HG03354 (cell line): Measurements from ENCODE around the gene RASGEF1C.

Source experiments
- ATAC-seq: cut with Tn5 transposase; IDR thresholded peaks from one replicate; pipeline ENCODE4 v1.9.1; 2021; ENCODE audit warnings: mild to moderate bottlenecking; ENCODE audit not compliant: unreplicated experiment, poor library complexity, severe bottlenecking

RASGEF1C gene

DNA sequence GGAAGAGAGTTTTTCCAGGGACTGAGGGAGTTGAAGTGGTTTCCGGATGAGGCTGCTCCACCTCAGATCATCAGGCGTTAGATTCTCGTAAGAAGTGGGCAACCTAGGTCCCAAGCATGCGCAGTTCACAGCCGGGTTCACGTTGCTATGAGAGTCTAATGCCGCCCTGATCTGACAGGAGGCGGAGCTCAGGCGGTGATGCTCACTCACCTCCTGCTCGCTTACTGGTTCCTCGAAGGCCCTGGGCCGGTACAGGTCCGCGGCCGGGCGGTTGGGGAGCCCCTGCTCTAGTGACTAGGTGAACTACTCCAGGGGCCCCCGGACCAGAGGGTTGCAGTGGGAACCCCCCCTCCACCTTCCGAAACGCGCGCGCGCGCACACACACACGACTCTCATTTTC, 136.5 kb downstream of the RASGEF1C start:
- ATAC-seq = no peak

DNA sequence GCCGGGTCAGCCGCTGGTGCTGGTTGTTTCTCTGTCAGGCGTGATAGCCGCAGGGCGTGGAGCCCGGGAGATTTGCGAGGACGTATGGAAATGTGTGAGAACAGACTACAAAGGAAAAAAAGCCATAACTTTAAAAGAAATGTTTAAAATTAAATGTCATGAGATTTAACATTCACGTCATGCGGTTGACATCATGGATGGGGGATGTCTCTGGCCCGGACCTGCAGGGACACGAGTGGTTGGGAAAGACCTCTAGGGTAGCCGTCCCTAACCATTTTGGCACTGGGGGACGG, 136.8 kb downstream of the RASGEF1C start:
- ATAC-seq = no peak

DNA sequence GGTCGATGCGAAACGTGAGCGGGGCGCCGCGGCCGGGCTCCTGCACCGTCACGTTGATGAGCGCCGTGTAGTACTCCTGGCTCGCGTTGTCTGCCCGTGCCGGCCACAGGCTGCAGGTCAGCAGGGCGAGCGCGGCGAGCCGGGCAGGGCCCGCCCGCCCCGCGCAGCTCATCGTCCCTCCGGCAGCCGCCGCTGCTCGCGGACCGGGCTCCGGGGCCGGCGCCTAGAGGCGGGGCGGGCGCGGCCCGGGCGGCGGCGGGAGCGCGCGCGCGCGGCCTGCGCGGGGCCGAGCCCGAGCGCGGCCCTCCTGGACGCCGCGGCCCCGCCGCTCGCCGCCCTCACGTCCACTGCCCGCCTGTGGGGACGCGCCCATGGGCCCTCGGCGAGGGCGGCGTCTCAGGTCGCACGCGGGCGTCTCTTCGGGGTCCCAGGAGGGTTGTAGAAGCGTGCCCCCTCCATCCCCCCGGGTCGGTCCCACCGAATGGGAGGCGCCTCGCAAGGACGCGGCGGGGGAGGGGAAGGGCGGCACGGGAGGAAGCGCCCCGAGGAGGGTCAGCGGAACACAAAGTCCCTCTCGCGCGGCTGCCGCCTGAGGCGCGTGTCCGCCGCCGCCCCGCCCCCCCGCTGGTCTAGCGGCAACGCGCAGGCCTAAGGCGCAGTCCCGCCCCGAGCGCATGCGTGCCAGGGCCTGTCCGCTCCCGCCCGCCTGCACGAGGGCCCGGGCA, 137.3 kb downstream of the RASGEF1C start, which contains the start of gene RNF130:
TSS of gene RNF130 (minus strand) at position 229 of the 725 bp plus-strand sequence. CDS start at position 172, 57 bp downstream.
- ATAC-seq = peak; percentile 50

DNA sequence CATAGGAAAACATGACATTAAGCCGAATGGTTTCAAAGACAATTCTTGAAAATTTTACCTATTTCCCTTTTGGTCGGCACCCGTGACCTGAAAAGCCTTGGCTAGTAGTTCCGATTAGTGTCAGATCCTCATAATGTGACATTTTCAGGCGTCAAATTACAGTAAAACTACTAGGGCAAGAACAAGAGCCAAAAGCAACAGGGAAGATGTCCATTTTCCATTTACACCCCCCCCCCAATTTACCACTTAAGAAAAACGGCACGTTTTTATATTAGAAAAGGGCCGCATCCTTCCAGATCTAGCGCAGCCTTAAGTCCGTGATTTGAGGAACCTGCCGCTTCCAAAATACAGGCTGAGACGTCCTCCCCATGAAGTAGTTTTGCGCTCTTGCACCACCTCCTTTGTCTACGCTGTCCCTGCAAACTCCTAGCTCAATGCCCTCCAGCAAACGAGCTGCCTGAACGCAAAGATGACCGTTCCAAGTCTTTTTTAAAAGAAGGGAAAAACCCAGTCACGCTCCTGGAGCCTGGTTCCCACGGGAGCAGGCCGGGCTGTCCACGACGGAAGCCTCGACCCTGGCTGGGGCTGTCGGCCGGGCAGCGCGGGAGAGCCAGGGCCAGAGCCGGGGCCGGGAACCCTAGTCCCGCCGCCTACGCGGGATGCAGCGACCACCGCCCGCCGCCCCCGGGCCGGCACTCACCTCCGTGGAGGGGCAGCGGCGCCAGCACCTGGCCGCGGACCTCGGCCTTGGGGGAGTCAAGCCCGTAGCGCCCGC, 138.1 kb downstream of the RASGEF1C start:
- ATAC-seq = no peak

DNA sequence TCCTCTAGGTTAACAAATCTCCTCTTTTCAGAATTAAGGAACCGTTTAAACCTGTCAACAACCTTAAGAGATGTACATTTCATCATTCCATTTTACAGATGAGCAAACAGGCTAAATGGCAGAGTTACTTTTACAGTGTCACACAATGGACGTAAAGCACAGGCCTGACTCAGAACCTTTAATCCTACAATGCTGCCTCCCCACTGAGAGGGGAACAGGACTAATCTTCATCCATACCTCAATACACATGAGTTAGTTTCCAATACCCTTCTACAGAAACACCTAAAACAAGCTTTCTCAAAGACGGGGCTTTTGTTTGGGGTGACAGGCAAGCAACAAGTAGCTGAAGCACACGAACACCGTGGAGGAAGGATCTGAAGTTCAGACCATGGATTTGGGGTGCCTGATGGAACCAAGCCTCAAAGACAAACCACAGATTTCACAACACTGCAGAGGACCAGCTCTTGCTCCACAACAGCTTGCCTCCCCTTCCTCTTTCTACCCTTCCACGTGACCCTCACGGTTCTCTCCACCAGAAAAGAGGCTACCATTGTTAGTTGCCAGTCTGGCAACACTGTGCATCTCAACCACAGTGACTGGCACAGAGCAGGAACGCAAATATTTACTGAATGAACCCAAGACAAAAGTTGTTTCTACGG, 139.3 kb downstream of the RASGEF1C start:
- no peak for ATAC-seq

DNA sequence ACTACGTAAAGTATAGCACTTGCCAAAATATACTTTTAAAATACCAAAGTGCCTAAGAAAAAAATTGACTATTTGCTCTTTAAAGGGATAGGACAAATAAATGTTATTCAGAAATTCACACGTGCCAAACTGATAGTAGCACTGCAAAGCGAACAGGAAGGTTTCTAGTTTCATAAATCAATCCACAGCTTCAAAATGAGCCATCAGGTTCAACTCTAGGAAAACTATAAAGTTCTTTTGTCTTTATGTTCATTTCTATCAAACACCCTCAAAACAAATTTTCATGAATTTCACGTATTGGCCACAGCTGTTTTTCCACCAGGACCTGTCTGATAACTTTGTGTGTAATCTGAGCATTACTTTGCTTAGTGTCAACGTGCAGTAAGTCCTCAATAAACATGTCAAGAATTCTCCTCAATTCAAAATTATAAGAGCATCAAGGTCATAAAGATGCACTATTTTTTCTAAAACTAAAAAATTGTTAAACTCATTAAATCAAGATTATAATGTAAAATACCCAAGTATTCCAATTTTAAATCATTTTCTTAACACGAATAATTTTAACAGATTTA, 140.4 kb downstream of the RASGEF1C start:
- no peak for ATAC-seq

DNA sequence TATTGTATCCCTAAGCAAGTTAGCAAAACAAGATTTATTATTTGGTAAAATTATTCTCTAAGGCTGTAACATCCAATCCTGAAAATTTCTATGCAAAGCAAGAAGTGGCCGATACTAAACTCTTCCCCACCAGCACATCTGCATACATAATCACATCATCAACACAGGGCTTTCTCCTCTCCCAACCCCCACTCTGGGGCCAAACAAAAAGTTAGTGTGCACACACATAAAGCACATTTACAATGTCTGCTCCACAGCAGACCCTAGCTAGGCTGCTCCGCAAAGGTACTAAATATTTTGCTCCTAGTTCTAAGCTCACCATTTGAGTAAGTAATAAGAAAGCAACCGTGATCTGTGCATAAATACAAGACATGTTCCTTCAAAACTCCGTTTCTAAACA, 141.0 kb downstream of the RASGEF1C start:
- ATAC-seq = no peak

DNA sequence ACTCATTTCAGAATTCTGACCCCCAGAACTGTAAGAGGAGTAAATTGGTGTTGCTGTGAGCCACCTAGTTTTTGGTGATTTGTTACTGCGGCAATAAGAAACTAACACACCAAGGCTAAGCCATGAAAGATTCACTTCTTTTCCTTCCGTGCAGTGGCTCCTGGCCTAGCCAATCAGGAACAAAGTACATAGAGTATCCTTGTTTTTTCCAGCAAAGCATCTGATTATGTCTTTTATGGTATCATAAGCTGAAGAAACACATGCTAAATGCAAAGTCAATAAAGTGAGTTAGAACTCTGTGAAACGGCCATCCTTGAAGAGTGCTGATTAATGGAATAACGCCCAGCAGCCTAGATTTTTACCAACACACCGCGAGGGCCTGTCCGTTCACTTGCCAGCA, 148.8 kb downstream of the RASGEF1C start:
- no peak for ATAC-seq

DNA sequence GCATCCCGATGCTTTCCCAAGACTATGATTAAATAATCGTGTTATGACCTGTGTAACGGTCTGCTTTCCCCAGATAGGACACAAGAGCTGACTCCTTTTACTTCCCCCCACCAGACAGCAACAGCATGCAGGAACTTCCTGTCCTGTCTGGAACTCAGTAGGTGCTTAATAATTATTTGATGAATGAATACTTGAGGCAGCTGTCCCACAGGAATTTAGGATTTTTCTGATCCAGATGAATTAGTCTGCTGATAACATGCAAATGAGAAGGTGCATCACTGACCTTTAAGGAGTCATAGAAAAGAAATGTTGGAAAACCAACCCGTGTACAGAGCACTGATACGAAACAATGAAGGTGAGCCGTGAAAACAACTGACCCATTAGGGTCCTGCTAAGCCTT, 149.7 kb downstream of the RASGEF1C start:
- no peak for ATAC-seq

DNA sequence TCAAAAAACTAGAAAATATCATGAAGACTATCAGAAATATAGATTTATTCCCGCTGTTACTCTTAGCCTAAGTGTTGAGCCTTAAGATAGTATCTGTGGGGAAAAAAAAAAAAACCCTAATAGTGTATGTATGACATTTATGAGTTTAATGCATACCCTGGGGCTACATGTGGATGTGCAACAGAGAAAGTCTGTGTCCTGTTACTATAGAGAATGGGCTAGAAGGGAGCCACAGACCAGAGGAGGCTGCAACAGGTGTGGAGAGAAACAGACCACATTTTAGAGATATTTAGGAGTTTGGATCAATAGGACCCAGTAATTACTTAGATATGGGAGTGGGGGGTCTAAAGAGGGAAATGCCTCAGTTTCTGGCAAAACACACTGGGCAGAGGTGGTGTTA, 152.9 kb downstream of the RASGEF1C start:
- no peak for ATAC-seq

DNA sequence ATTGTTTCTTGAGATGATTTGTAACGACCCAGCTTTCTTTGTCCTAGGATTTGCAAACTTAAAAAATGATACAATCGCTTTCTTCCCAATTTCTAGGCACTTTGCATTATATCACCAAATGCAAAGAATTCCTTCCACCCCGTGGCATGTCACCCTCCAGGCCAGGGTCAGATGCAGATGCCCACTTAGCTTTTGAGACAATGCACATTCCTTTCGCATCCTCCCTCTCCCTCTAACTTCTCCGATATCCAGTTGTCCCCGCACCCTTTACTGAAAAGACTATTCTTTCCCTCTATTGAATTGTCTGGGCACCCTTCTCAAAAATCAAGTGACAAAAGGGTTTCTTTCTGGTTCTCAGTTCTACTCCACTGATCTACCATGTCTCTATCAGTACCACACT, 154.8 kb downstream of the RASGEF1C start:
- ATAC-seq = no peak

DNA sequence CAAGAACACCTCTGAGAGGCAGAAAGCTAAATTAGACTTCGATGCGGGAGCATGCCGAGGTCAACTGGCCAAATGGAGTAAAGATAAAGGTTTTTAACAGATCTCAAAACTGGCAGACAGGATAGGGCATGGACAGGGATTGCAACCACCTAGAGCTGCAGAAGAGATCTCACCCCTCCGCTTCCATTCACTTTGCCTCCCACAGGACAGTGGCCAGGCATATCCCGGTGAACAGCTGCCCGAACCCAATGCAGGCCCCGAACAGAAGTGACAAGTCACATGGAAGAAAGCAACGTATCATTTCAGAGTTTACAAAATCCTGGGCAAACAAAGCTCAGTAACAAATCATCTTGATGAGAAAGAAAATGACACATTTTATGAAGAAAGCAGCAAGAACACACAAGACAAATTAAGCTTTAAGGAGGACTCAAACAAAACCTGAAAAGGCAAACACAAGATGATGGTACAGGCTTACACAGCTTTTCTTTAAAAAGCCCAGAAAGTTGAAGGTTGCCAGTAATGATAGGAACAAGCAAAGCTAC, 155.9 kb downstream of the RASGEF1C start:
- ATAC-seq = no peak

DNA sequence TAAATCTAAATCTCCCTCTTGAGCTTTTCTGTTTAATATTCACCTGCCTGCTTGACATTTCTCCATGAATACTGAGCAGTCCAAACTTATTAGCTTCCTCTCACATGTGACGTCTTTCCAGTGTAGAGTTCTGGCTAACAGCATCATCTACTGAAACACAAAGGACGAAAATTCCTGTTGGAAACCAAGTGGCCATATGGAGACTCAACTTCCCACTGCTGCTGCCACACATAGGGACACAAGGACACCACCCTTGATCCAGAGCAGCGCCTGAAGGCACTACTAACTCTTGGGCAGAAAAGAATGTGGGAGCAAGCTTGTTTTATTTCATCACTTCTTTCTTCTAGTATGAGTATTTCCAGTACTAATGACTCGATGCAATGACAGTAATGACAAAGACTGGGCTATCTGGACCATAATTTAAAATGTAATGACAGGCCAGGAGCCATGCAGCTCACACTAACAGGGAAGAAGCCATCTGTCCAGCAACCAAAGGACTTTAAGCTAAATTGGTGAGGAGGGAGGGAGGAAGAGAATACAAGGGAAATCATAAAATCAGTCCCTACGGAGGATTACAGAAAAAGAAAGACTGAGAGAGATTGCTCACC, 156.7 kb downstream of the RASGEF1C start:
- ATAC-seq = no peak
